MM.1S (cell line): ENCODE data around the gene FAHD2A.

Experiments used
- EZH2 ChIP-seq: fragments of 300-600 bp; sonication (generic); optimal IDR thresholded peaks from 2 replicates; pipeline ENCODE3; 2017; ENCODE audit warnings: low read depth, mild to moderate bottlenecking, antibody characterized with exemption, low read length, mixed read lengths
- EZH2phosphoT487 ChIP-seq: fragments of 300-600 bp; sonication (generic); IDR thresholded peaks from 2 replicates; pipeline ENCODE4 v1.6.1; 2018; ENCODE audit warnings: antibody characterized with exemption, low read length
- TF ChIP-seq, protein P1 (sequence below): fragments of 300-600 bp; sonication (generic); IDR thresholded peaks from 2 replicates; pipeline ENCODE4 v1.5.1; 2016; ENCODE audit warnings: antibody characterized with exemption, low read length, mixed read lengths

DNA sequence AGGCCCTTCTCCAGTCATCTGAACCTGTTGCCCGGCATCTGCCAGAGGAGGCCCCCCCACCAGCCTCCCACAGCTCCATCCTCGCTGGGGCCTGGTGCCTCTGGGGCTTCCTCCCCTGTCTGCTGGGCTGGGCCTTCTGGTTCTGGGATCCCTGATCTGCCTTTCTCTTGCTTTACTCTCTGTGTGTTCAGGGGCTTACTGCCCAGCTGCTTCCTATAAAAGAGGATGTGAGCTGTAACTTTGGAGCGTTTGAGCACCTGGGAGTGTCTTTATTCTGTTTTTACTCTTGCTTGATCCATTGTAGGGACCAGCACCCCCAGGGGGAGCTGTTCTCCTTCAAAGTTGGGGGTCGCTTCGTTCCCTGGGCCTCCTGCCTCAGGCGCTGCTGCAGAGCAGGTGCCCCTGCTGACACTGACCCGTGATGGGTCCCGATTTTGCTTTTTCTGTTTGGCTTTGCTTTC, 23.1 kb upstream of the FAHD2A start:
- TF ChIP-seq EZH2 (no peak), EZH2phosphoT487 (no peak)
- TF ChIP-seq, protein P1, sequence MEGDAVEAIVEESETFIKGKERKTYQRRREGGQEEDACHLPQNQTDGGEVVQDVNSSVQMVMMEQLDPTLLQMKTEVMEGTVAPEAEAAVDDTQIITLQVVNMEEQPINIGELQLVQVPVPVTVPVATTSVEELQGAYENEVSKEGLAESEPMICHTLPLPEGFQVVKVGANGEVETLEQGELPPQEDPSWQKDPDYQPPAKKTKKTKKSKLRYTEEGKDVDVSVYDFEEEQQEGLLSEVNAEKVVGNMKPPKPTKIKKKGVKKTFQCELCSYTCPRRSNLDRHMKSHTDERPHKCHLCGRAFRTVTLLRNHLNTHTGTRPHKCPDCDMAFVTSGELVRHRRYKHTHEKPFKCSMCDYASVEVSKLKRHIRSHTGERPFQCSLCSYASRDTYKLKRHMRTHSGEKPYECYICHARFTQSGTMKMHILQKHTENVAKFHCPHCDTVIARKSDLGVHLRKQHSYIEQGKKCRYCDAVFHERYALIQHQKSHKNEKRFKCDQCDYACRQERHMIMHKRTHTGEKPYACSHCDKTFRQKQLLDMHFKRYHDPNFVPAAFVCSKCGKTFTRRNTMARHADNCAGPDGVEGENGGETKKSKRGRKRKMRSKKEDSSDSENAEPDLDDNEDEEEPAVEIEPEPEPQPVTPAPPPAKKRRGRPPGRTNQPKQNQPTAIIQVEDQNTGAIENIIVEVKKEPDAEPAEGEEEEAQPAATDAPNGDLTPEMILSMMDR: no peak
